GM18907 (cell line): Measurements from ENCODE around the gene ZNF831.

Experiments used
- ATAC-seq: cut with Tn5 transposase; IDR thresholded peaks from one replicate; pipeline ENCODE4 v1.9.1; 2021; ENCODE audit warnings: mild to moderate bottlenecking, moderate library complexity; ENCODE audit not compliant: unreplicated experiment

ZNF831 gene

GRCh38 chr20:59139998-59140397 lies 23.6 kb upstream of the ZNF831 start:
- ATAC-seq = no peak

GRCh38 chr20:59141818-59142581 lies 21.6 kb upstream of the ZNF831 start:
- no peak for ATAC-seq

- no peak for ATAC-seq
Observed at GRCh38 chr20:59143326-59143725, 20.3 kb upstream of the ZNF831 start.

GRCh38 chr20:59144179-59144830 lies 19.3 kb upstream of the ZNF831 start:
- no peak for ATAC-seq

- no peak for ATAC-seq
Observed at GRCh38 chr20:59144831-59145196, 18.8 kb upstream of the ZNF831 start.

- no peak for ATAC-seq
Observed at GRCh38 chr20:59145247-59145923, 18.2 kb upstream of the ZNF831 start.

GRCh38 chr20:59145924-59146779 lies 17.5 kb upstream of the ZNF831 start:
- ATAC-seq = no peak

- no peak for ATAC-seq
Observed at GRCh38 chr20:59146780-59147565, 16.6 kb upstream of the ZNF831 start.

GRCh38 chr20:59147586-59147985 lies 16.0 kb upstream of the ZNF831 start:
- ATAC-seq = no peak

GRCh38 chr20:59148701-59149493 lies 14.7 kb upstream of the ZNF831 start:
- ATAC-seq = no peak

GRCh38 chr20:59149678-59150504 lies 13.7 kb upstream of the ZNF831 start:
- ATAC-seq = no peak

- no peak for ATAC-seq
Observed at GRCh38 chr20:59150821-59151251, 12.8 kb upstream of the ZNF831 start.

GRCh38 chr20:59151391-59151790 lies 12.2 kb upstream of the ZNF831 start:
- ATAC-seq = no peak

- ATAC-seq = no peak
Observed at GRCh38 chr20:59151820-59152219, 11.8 kb upstream of the ZNF831 start.

- no peak for ATAC-seq
Observed at GRCh38 chr20:59152559-59153354, 10.9 kb upstream of the ZNF831 start.

- ATAC-seq = no peak
Observed at GRCh38 chr20:59153355-59153681, 10.3 kb upstream of the ZNF831 start.

- no peak for ATAC-seq
Observed at GRCh38 chr20:59153832-59154231, 9.8 kb upstream of the ZNF831 start.
